Vagina (tissue), 2 donors: ENCODE results near the gene SLC22A23. TPM values are rescaled to one million over a fixed set of nuclear protein-coding genes. Genes with fewer than 3 reads are reported as not detected.

Experiments
- DNase-seq, 2 donors: peaks; one replicate each; pipeline ENCODE4 v3.0.0-alpha.2; 2017; ENCODE audit errors: extremely low spot score in 2 of 2
- H3K27ac ChIP-seq: fragments of 200-600 bp; sonication (generic); one replicate; pipeline ENCODE4 v1.5.1; 2019
- H3K27me3 ChIP-seq: fragments of 200-600 bp; sonication (generic); one replicate; pipeline ENCODE4 v1.5.1; 2019
- H3K36me3 ChIP-seq, 2 donors: fragments of 200-600 bp; sonication (generic); one replicate each; pipeline ENCODE4 v1.5.1; 2017 to 2019
- H3K4me1 ChIP-seq: fragments of 200-600 bp; sonication (generic); one replicate; pipeline ENCODE4 v1.5.1; 2019
- H3K4me3 ChIP-seq, 2 donors: fragments of 200-600 bp; sonication (generic); 1 replicate in 1 of 2; 2 replicates in 1 of 2; pipeline ENCODE4 v1.5.1; 2016 to 2019
- H3K9me3 ChIP-seq: fragments of 200-600 bp; sonication (generic); one replicate; pipeline ENCODE4 v1.5.1; 2019
- POLR2A ChIP-seq, 2 donors: fragments of 450-650 bp; IDR thresholded peaks; one replicate each; pipeline ENCODE4 v1.6.1; 2017; ENCODE audit warnings: antibody characterized with exemption in 2 of 2, mild to moderate bottlenecking in 2 of 2, moderate library complexity in 2 of 2
- POLR2AphosphoS5 ChIP-seq, 2 donors: sonication (generic); formaldehyde crosslinking; IDR thresholded peaks; one replicate each; pipeline ENCODE4 v1.9.0; 2017; ENCODE audit warnings: antibody characterized with exemption in 2 of 2, mild to moderate bottlenecking in 2 of 2, low read depth in 1 of 2; ENCODE audit not compliant: insufficient read depth in 1 of 2
- intact Hi-C: fragments of 100-400 bp; cut with DNase I; formaldehyde crosslinking; loops from one replicate; pipeline ENCODE4 v1.15.1; 2023
- total RNA-seq: library from RNA; depleted of rRNA; stranded (reverse); fragments of >200 nt; gene quantifications from one replicate; pipeline ENCODE4 v1.2.3, GENCODE V29; 2016
- TF ChIP-seq, protein P1 (sequence below), 3 experiments: fragments of 450-650 bp in 2 of 3; fragments of 200-600 bp in 1 of 3; sonication (generic) in 1 of 3; IDR thresholded peaks; one replicate each; pipeline ENCODE4 v1.5.1; 2017 to 2019; ENCODE audit warnings: antibody characterized with exemption in 3 of 3, mild to moderate bottlenecking in 2 of 3, moderate library complexity in 2 of 3

SLC22A23 gene
- total RNA-seq, 1 donor from 2014 or later: 40.5 TPM

DNA sequence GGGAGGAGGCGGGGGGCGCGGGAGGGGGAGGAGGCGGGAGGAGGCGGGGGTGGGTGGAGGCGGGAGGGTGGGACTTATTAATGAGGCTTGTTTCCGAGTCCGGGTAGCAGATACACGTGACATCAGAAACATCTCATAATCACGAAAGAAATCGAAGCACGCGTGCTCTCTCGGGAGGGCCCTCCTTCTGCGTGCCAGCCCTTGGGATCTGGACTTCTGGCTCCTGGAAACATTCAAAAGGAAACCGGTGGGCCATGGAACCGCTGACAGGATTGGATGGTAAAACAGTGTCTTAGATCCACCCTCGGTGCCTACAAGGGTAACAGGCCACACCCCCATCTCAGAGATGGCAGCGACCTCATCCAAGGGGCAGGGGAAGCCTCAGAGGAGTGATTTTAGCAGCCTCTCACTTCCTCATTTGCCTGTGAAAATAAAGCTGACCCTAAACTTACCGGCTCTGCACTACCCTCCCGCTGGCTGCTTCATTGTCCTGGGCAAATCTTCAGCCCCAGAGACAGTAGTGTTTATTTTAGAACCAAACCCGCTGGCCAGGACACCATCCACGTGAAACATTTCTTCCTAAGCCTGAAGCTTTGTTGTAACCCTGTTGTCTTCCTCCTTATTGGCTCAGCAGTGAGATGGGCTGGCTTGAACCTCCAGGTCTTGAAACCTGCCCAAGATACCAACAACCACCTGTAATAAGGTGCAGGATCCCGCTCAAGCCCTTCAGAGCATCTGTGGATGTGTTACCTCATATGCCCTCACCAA is 100.6 kb downstream of the SLC22A23 start:
- Histone ChIP-seq H3K36me3 (no peaks in the 10 kb centered on the region), H3K27me3 (no peaks in the 10 kb centered on the region), H3K4me1 (peaks cover 39% of the 10 kb centered on the region), H3K27ac (peak overlapping the region; percentile 95), H3K9me3 (no peaks in the 10 kb centered on the region), H3K4me3 (peak overlapping the region; percentile 34 to 35)
- peak in 1 of 2 donors; percentile 94 for DNase-seq
- peak; percentile 6 to 47 for TF ChIP-seq POLR2AphosphoS5 (IDR thresholded peaks at IDR 0.05; ENCODE audit: insufficient read depth in 1 of 2, low read depth in 1 of 2)
- no peak for TF ChIP-seq POLR2A (IDR thresholded peaks at IDR 0.05)
- TF ChIP-seq, protein P1, sequence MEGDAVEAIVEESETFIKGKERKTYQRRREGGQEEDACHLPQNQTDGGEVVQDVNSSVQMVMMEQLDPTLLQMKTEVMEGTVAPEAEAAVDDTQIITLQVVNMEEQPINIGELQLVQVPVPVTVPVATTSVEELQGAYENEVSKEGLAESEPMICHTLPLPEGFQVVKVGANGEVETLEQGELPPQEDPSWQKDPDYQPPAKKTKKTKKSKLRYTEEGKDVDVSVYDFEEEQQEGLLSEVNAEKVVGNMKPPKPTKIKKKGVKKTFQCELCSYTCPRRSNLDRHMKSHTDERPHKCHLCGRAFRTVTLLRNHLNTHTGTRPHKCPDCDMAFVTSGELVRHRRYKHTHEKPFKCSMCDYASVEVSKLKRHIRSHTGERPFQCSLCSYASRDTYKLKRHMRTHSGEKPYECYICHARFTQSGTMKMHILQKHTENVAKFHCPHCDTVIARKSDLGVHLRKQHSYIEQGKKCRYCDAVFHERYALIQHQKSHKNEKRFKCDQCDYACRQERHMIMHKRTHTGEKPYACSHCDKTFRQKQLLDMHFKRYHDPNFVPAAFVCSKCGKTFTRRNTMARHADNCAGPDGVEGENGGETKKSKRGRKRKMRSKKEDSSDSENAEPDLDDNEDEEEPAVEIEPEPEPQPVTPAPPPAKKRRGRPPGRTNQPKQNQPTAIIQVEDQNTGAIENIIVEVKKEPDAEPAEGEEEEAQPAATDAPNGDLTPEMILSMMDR (IDR thresholded peaks at IDR 0.05): no peak
- intact Hi-C loops: no loop called here

- peaks cover 46% of the 10 kb centered on the region for H3K4me1 ChIP-seq
- peak overlapping the region; percentile 34 to 35 for H3K4me3 ChIP-seq
- no peaks in the 10 kb centered on the region for H3K27me3 ChIP-seq
- TF ChIP-seq, protein P1 (IDR thresholded peaks at IDR 0.05): no peak
- TF ChIP-seq POLR2AphosphoS5 (IDR thresholded peaks at IDR 0.05; ENCODE audit: insufficient read depth in 1 of 2, low read depth in 1 of 2) (no peak), POLR2A (IDR thresholded peaks at IDR 0.05) (no peak)
- H3K9me3 ChIP-seq: no peaks in the 10 kb centered on the region
- intact Hi-C loops: no loop called here
- DNase-seq: no peak
- H3K36me3 ChIP-seq: no peaks in the 10 kb centered on the region
- H3K27ac ChIP-seq: peak overlapping the region; percentile 95
Observed at GRCh38 chr6:3355358-3356055, 101.3 kb downstream of the SLC22A23 start.

DNA sequence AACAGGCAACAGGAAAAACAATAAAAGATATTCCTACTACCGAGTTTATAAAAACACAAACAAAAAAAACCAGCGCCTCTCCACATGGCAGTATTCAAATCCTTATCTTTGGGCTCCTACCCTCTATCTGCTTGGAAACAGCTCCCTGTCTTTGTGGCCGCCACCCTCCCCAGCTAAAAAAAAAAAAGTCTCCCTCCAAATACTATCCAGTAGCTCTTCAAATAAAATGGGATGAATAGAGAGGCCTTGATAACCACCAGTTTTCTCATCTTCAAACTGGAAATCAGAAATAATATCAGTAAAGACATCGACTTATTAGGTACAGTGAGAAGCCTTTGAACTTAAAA is 101.9 kb downstream of the SLC22A23 start:
- Histone ChIP-seq H3K36me3 (no peaks in the 10 kb centered on the region), H3K4me1 (peaks cover 50% of the 10 kb centered on the region), H3K4me3 (no peak overlapping the region), H3K9me3 (no peaks in the 10 kb centered on the region), H3K27ac (peak overlapping the region; percentile 95), H3K27me3 (no peaks in the 10 kb centered on the region)
- TF ChIP-seq POLR2A (IDR thresholded peaks at IDR 0.05) (no peak), POLR2AphosphoS5 (IDR thresholded peaks at IDR 0.05; ENCODE audit: insufficient read depth in 1 of 2, low read depth in 1 of 2) (no peak)
- TF ChIP-seq, protein P1 (IDR thresholded peaks at IDR 0.05): no peak
- intact Hi-C loops: no loop called here
- DNase-seq: no peak

- H3K36me3 ChIP-seq: no peaks in the 10 kb centered on the region
- H3K27me3 ChIP-seq: no peaks in the 10 kb centered on the region
- H3K4me1 ChIP-seq: peaks cover 41% of the 10 kb centered on the region
- DNase-seq: no peak
- no peak overlapping the region for H3K27ac ChIP-seq
- TF ChIP-seq, protein P1 (IDR thresholded peaks at IDR 0.05): no peak
- TF ChIP-seq POLR2A (IDR thresholded peaks at IDR 0.05) (no peak), POLR2AphosphoS5 (IDR thresholded peaks at IDR 0.05; ENCODE audit: insufficient read depth in 1 of 2, low read depth in 1 of 2) (no peak)
- intact Hi-C loops: no loop called here
- H3K9me3 ChIP-seq: no peaks in the 10 kb centered on the region
- H3K4me3 ChIP-seq: no peak overlapping the region
Observed at GRCh38 chr6:3353939-3354338, 102.9 kb downstream of the SLC22A23 start.
